Hepatocyte (in vitro differentiated cells): ENCODE results near the gene FAM47A. TPM values are rescaled to one million over a fixed set of nuclear protein-coding genes. Genes with fewer than 3 reads are reported as not detected.

Experiments
- DNase-seq: peaks from one replicate; pipeline ENCODE4 v3.0.0-alpha.2; 2016; ENCODE audit warnings: low spot score
- H2AFZ ChIP-seq: fragments of 200-600 bp; sonication (generic); 2 replicates; pipeline ENCODE4 v1.6.0; 2016; ENCODE audit warnings: antibody characterized with exemption, mild to moderate bottlenecking
- H3K27ac ChIP-seq: fragments of 200-600 bp; sonication (generic); 2 replicates; pipeline ENCODE4 v1.5.1; 2016; ENCODE audit warnings: mild to moderate bottlenecking
- H3K27me3 ChIP-seq: fragments of 200-600 bp; sonication (generic); 2 replicates; pipeline ENCODE4 v1.6.1; 2016
- H3K36me3 ChIP-seq: fragments of 200-600 bp; sonication (generic); replicated peaks from 2 replicates; pipeline ENCODE4 v1.5.1; 2016; ENCODE audit warnings: low read depth; ENCODE audit not compliant: insufficient read depth
- H3K4me1 ChIP-seq: fragments of 200-600 bp; sonication (generic); 2 replicates; pipeline ENCODE4 v1.5.1; 2016; ENCODE audit warnings: mild to moderate bottlenecking, moderate library complexity; ENCODE audit not compliant: insufficient read depth
- H3K4me2 ChIP-seq: fragments of 200-600 bp; sonication (generic); 2 replicates; pipeline ENCODE4 v1.6.0; 2016
- H3K4me3 ChIP-seq: fragments of 200-600 bp; sonication (generic); 2 replicates; pipeline ENCODE4 v1.5.1; 2016; ENCODE audit warnings: mild to moderate bottlenecking
- H3K79me2 ChIP-seq: fragments of 200-600 bp; sonication (generic); 2 replicates; pipeline ENCODE4 v1.6.0; 2017; ENCODE audit warnings: mild to moderate bottlenecking
- H3K9me2 ChIP-seq: fragments of 200-600 bp; sonication (generic); replicated peaks from 2 replicates; pipeline ENCODE4 v1.6.0; 2017; ENCODE audit warnings: mild to moderate bottlenecking; ENCODE audit not compliant: insufficient read depth
- H3K9me3 ChIP-seq: fragments of 200-600 bp; sonication (generic); 2 replicates; pipeline ENCODE4 v1.5.1; 2016; ENCODE audit warnings: low read depth, mild to moderate bottlenecking
- H4K20me1 ChIP-seq: fragments of 200-600 bp; sonication (generic); 2 replicates; pipeline ENCODE4 v1.6.0; 2016; ENCODE audit warnings: mild to moderate bottlenecking; ENCODE audit not compliant: insufficient read depth, poor library complexity, severe bottlenecking
- EZH2 ChIP-seq: fragments of 200-600 bp; sonication (generic); IDR thresholded peaks from 2 replicates; pipeline ENCODE4 v1.6.1; 2016; ENCODE audit warnings: antibody characterized with exemption, mild to moderate bottlenecking, borderline replicate concordance
- EZH2phosphoT487 ChIP-seq: fragments of 200-600 bp; sonication (generic); IDR thresholded peaks from one replicate; pipeline ENCODE4 v1.6.1; 2018; ENCODE audit warnings: antibody characterized with exemption, mild to moderate bottlenecking, low read depth, moderate library complexity; ENCODE audit not compliant: unreplicated experiment, severe bottlenecking
- WGBS: methylation state at CpG from one replicate; pipeline ENCODE4 v1.1.6; 2016; ENCODE audit warnings: low lambda C conversion rate; ENCODE audit errors: missing lambda C conversion rate; 5-methylcytosine and 5-hydroxymethylcytosine counted together
- polyA plus RNA-seq: library from polyadenylated mRNA; unstranded; fragments of >200 nt; fragmentation: Nextera tagmentation; extraction: Ambion mirVana; gene quantifications from 2 replicates; pipeline ENCODE4 v1.2.1, GENCODE V29; 2016
- total RNA-seq: library from RNA; depleted of rRNA; stranded (reverse); fragments of >200 nt; gene quantifications from 2 replicates; pipeline ENCODE4 v1.2.3, GENCODE V29; 2014
- TF ChIP-seq, protein P1 (sequence below): fragments of 200-600 bp; sonication (generic); IDR thresholded peaks from 2 replicates; pipeline ENCODE4 v1.5.1; 2016; ENCODE audit warnings: antibody characterized with exemption, mild to moderate bottlenecking; ENCODE audit not compliant: poor library complexity

Gene FAM47A
- total and polyA plus RNA-seq, 2 experiments from 2014 or later: not detected

DNA sequence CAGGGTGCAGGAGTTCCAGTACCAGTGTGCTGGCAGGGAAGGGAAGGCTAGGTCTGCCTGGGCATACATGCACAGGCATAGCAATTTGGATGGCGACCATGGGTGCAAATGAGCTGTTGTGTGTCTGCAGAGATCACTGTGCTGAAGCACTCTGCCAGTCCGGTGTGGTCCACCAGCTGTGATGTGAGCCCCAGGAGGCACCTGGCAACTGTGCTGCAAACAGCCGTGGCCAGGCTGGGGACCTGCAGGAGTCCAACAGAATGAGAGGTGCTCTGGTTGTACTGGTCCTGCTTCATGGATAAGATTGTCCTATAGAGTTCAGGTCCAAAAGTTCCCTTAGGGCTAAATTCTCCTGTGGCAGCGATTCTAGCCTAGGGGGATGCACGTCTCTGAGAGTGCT, 6.1 kb downstream of the FAM47A start:
- TF ChIP-seq EZH2phosphoT487 (no peak), EZH2 (no peak)
- TF ChIP-seq, protein P1, sequence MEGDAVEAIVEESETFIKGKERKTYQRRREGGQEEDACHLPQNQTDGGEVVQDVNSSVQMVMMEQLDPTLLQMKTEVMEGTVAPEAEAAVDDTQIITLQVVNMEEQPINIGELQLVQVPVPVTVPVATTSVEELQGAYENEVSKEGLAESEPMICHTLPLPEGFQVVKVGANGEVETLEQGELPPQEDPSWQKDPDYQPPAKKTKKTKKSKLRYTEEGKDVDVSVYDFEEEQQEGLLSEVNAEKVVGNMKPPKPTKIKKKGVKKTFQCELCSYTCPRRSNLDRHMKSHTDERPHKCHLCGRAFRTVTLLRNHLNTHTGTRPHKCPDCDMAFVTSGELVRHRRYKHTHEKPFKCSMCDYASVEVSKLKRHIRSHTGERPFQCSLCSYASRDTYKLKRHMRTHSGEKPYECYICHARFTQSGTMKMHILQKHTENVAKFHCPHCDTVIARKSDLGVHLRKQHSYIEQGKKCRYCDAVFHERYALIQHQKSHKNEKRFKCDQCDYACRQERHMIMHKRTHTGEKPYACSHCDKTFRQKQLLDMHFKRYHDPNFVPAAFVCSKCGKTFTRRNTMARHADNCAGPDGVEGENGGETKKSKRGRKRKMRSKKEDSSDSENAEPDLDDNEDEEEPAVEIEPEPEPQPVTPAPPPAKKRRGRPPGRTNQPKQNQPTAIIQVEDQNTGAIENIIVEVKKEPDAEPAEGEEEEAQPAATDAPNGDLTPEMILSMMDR: no peak
- Histone ChIP-seq H3K27me3 (no peaks in the 10 kb centered on the region), H3K36me3 (no peaks in the 10 kb centered on the region), H3K4me3 (no peak overlapping the region), H3K4me2 (no peak overlapping the region), H4K20me1 (no peaks in the 10 kb centered on the region), H3K4me1 (no peaks in the 10 kb centered on the region), H3K27ac (no peak overlapping the region), H2AFZ (no peak overlapping the region), H3K9me3 (no peaks in the 10 kb centered on the region), H3K79me2 (no peaks in the 10 kb centered on the region), H3K9me2 (no peaks in the 10 kb centered on the region)
- DNase-seq: no peak
- WGBS: 93% methylated on average over 5 of the region's 5 CpGs

DNA sequence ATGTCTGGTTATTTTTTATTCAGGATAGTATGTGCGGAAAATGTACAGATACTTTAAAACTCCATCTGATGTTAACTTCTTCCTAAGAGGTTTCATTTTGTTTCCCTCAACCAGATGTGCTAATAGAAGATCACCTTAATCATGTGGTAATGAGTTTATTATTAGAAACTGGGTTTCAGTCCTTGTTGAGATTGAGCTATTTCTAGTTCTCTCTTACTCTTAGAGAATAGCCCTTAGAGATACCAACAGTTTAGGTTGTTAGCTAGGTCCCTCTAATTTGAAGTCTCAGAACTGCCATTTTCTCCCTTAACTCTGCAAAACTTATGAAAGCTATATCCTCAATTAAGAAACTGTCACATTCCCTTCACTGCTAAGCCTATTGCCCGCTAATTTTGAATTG, 13.0 kb downstream of the FAM47A start:
- Histone ChIP-seq H4K20me1 (no peaks in the 10 kb centered on the region), H3K4me3 (no peak overlapping the region), H3K9me2 (no peaks in the 10 kb centered on the region), H2AFZ (no peak overlapping the region), H3K9me3 (no peaks in the 10 kb centered on the region), H3K36me3 (no peaks in the 10 kb centered on the region), H3K27me3 (no peaks in the 10 kb centered on the region), H3K4me1 (no peaks in the 10 kb centered on the region), H3K27ac (no peak overlapping the region), H3K4me2 (no peak overlapping the region), H3K79me2 (no peaks in the 10 kb centered on the region)
- no peak for DNase-seq
- 47% methylated on average over 2 of the region's 2 CpGs for WGBS
- TF ChIP-seq EZH2: no peak
- TF ChIP-seq, protein P1: no peak
- TF ChIP-seq EZH2phosphoT487: no peak

DNA sequence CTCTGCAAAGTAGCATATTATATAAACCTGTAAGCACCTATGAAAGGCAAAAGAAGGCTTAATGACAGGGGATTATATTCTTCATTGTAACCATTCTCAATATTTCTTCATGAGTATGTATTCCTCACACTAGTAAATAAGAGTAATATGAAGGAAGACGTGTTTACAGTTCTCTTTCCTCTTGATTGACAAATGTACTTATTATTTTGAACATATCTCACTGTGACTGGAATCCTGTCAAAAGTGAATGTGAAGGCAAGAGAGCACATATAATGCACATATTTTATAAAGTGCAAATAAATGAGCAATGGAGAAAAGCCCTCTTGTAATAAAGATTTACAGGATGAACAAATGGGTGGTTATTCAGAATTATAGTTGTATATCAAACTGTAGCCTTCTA, 19.7 kb downstream of the FAM47A start:
- Histone ChIP-seq H3K9me3 (no peaks in the 10 kb centered on the region), H3K4me3 (no peak overlapping the region), H4K20me1 (no peaks in the 10 kb centered on the region), H3K4me1 (no peaks in the 10 kb centered on the region), H3K9me2 (no peaks in the 10 kb centered on the region), H3K79me2 (no peaks in the 10 kb centered on the region), H3K4me2 (no peak overlapping the region), H2AFZ (no peak overlapping the region), H3K27me3 (no peaks in the 10 kb centered on the region), H3K36me3 (no peaks in the 10 kb centered on the region), H3K27ac (no peak overlapping the region)
- no peak for DNase-seq
- no peak for TF ChIP-seq EZH2phosphoT487
- TF ChIP-seq EZH2: no peak
- TF ChIP-seq, protein P1: no peak
- 85% methylated on average over 1 of the region's 1 CpG for WGBS
